Motor neuron (in vitro differentiated cells): Measurements from ENCODE around the gene GREB1L. TPM values are rescaled to one million over a fixed set of nuclear protein-coding genes. Genes with fewer than 3 reads are reported as not detected.

Experiments used
- ATAC-seq, 8 experiments: fragments of 200-7000 bp; cut with Tn5 transposase; replicated peaks in 6 of 8; 2 replicates each; pipeline ENCODE4 v1.8.0; 2021; ENCODE audit warnings: mild to moderate bottlenecking in 8 of 8, moderate library complexity in 8 of 8
- H3K27ac ChIP-seq, 2 donors: fragments of 250-450 bp; sonication (Bioruptor Pico); 2 replicates each; pipeline ENCODE4 v1.9.0; 2021; ENCODE audit warnings: antibody characterized with exemption in 2 of 2, mild to moderate bottlenecking in 2 of 2, moderate library complexity in 1 of 2
- H3K4me1 ChIP-seq, 2 donors: fragments of 250-450 bp; sonication (Bioruptor Pico); replicated peaks in 1 of 2; 2 replicates each; pipeline ENCODE4 v1.6.1; 2021; ENCODE audit warnings: antibody characterized with exemption in 2 of 2, mild to moderate bottlenecking in 2 of 2, moderate library complexity in 1 of 2
- H3K4me3 ChIP-seq, 5 donors: fragments of 250-450 bp; sonication (Bioruptor Pico); 2 replicates each; pipeline ENCODE4 v1.9.0; 2021; ENCODE audit warnings: antibody characterized with exemption in 5 of 5, mild to moderate bottlenecking in 5 of 5, moderate library complexity in 4 of 5
- WGBS, 10 experiments: fragments of 450-650 bp; shearing (Covaris generic); methylation state at CpG; one replicate each; pipeline ENCODE4 v1.0.0; 2022; 5-methylcytosine and 5-hydroxymethylcytosine counted together
- in situ Hi-C, 9 experiments: fragments of 400-800 bp; cut with MboI; loops; one replicate each; pipeline ENCODE4 v1.15.0; 2021; ENCODE audit warnings: low sequenced_read_pairs in 9 of 9, low pct_unique_long_range_greater_than_20kb in 2 of 9; ENCODE audit not compliant: unreplicated experiment in 9 of 9
- total RNA-seq, 8 experiments: library from RNA; unstranded; fragments of 300-600 nt; gene quantifications; 2 replicates each; pipeline versions ENCODE4 v1.2.3 to v1.2.4, GENCODE V29; 2022

Gene GREB1L
- total RNA-seq, 8 experiments from 2014 or later, result 0.36 to 39.3 (median 13.2) TPM

- H3K4me1 ChIP-seq, result no peaks in the 10 kb centered on the region
- H3K27ac ChIP-seq, result no peak overlapping the region
- no peak overlapping the region for H3K4me3 ChIP-seq
- WGBS, 10 experiments, result 40 to 100% (median 76%) methylated on average over 1 to 6 of the region's 6 CpGs; no CpG with 5 or more reads in 2 of the 10 experiments
- ATAC-seq, result no peak
- in situ Hi-C loops, result no loop called here
Measured at GRCh38 chr18:21230436-21230835, 11.6 kb upstream of the GREB1L start.

GRCh38 chr18:21241301-21242048 lies 557 bp upstream of the GREB1L start:
- peak; percentile 4 to 50 (median 34) for ATAC-seq
- peaks cover 9 to 11% of the 10 kb centered on the region in 2 donors for H3K4me1 ChIP-seq
- in situ Hi-C loops, result no loop called here
- WGBS, 10 experiments, result 0 to 50% (median 40%) methylated on average over 1 to 4 of the region's 54 CpGs; no CpG with 5 or more reads in 3 of the 10 experiments
- peak overlapping the region; percentile 68 to 100 (median 93) for H3K4me3 ChIP-seq
- H3K27ac ChIP-seq, result peak overlapping the region; percentile 59 to 64

GRCh38 chr18:21242780-21243401 lies 859 bp downstream of the GREB1L start:
- peaks cover 9 to 11% of the 10 kb centered on the region in 2 donors for H3K4me1 ChIP-seq
- ATAC-seq, result peak in 6 of 8 experiments; percentile 8 to 28 (median 14)
- in situ Hi-C loops, result no loop called here
- 0 to 8% (median 3%) methylated on average over 6 to 22 of the region's 48 CpGs; no CpG with 5 or more reads in 5 of the 10 experiments for WGBS, 10 experiments
- H3K27ac ChIP-seq, result peak overlapping the region; percentile 62 to 64
- H3K4me3 ChIP-seq, result peak overlapping the region; percentile 68 to 100 (median 93)

GRCh38 chr18:21254576-21254975 lies 12.5 kb downstream of the GREB1L start:
- no peak overlapping the region for H3K4me3 ChIP-seq
- H3K27ac ChIP-seq, result no peak overlapping the region
- 58 to 100% (median 68%) methylated on average over 1 to 3 of the region's 3 CpGs; no CpG with 5 or more reads in 1 of the 10 experiments for WGBS, 10 experiments
- no peak for ATAC-seq
- in situ Hi-C loops, result no loop called here
- H3K4me1 ChIP-seq, result peaks cover 2 to 15% of the 10 kb centered on the region in 2 donors

GRCh38 chr18:21255211-21255610 lies 13.2 kb downstream of the GREB1L start:
- H3K4me1 ChIP-seq, result peaks cover 5 to 21% of the 10 kb centered on the region in 2 donors
- 80 to 100% (median 94%) methylated on average over 1 to 3 of the region's 3 CpGs; no CpG with 5 or more reads in 3 of the 10 experiments for WGBS, 10 experiments
- H3K27ac ChIP-seq, result no peak overlapping the region
- in situ Hi-C loops, result no loop called here
- no peak for ATAC-seq
- no peak overlapping the region for H3K4me3 ChIP-seq

GRCh38 chr18:21257386-21257785 lies 15.4 kb downstream of the GREB1L start:
- ATAC-seq, result peak in 4 of 8 experiments; percentile 47 to 94 (median 56)
- Histone ChIP-seq H3K27ac (no peak overlapping the region), H3K4me1 (peaks cover 10 to 39% of the 10 kb centered on the region in 2 donors), H3K4me3 (no peak overlapping the region)
- in situ Hi-C loops, result no loop called here

- ATAC-seq, result no peak
- H3K4me1 ChIP-seq, result peaks cover 23 to 70% of the 10 kb centered on the region in 2 donors
- H3K27ac ChIP-seq, result peak overlapping the region in 1 of 2 donors; percentile 6
- WGBS, 10 experiments, result 0 to 88% (median 16%) methylated on average over 1 to 2 of the region's 2 CpGs; no CpG with 5 or more reads in 2 of the 10 experiments
- no peak overlapping the region for H3K4me3 ChIP-seq
- in situ Hi-C loops, result no loop called here
Measured at GRCh38 chr18:21260621-21261020, 18.6 kb downstream of the GREB1L start.

- peaks cover 28 to 73% of the 10 kb centered on the region in 2 donors for H3K4me1 ChIP-seq
- 70 to 100% (median 83%) methylated on average over 1 of the region's 1 CpG; no CpG with 5 or more reads in 1 of the 10 experiments for WGBS, 10 experiments
- in situ Hi-C loops, result no loop called here
- H3K4me3 ChIP-seq, result no peak overlapping the region
- no peak for ATAC-seq
- peak overlapping the region in 1 of 2 donors; percentile 6 for H3K27ac ChIP-seq
Measured at GRCh38 chr18:21261352-21261751, 19.3 kb downstream of the GREB1L start.

- no peak for ATAC-seq
- no peak overlapping the region for H3K27ac ChIP-seq
Measured at GRCh38 chr18:21262244-21262643, 20.2 kb downstream of the GREB1L start.

GRCh38 chr18:21262979-21263378 lies 20.9 kb downstream of the GREB1L start:
- peak in 1 of 8 experiments; percentile 41 for ATAC-seq
- H3K4me1 ChIP-seq, result peaks cover 28 to 75% of the 10 kb centered on the region in 2 donors
- no peak overlapping the region for H3K27ac ChIP-seq
- in situ Hi-C loops, result no loop called here
- no peak overlapping the region for H3K4me3 ChIP-seq
- 0 to 100% (median 45%) methylated on average over 1 to 2 of the region's 2 CpGs; no CpG with 5 or more reads in 1 of the 10 experiments for WGBS, 10 experiments

More at GRCh38 chr18:21262244-21262643, 20.2 kb downstream of the GREB1L start:
- 13 to 95% (median 76%) methylated on average over 2 of the region's 2 CpGs; no CpG with 5 or more reads in 2 of the 10 experiments for WGBS, 10 experiments
- Histone ChIP-seq H3K4me3 (no peak overlapping the region), H3K4me1 (peaks cover 28 to 75% of the 10 kb centered on the region in 2 donors)
- in situ Hi-C loops, result no loop called here

- ATAC-seq, result peak in 5 of 8 experiments; percentile 82 to 96 (median 93)
- Histone ChIP-seq H3K27ac (no peak overlapping the region), H3K4me3 (no peak overlapping the region), H3K4me1 (peaks cover 28 to 62% of the 10 kb centered on the region in 2 donors)
- 0% methylated on average over 2 of the region's 2 CpGs; no CpG with 5 or more reads in 9 of the 10 experiments for WGBS, 10 experiments
- in situ Hi-C loops, result no loop called here
Measured at GRCh38 chr18:21264651-21265050, 22.6 kb downstream of the GREB1L start.

GRCh38 chr18:21265971-21266673 lies 24.1 kb downstream of the GREB1L start:
- in situ Hi-C loops, result no loop called here

More at GRCh38 chr18:21265971-21266673, 24.1 kb downstream of the GREB1L start:
- WGBS, 10 experiments, result 59 to 94% (median 75%) methylated on average over 1 to 3 of the region's 3 CpGs; no CpG with 5 or more reads in 1 of the 10 experiments
- Histone ChIP-seq H3K4me1 (peaks cover 23 to 51% of the 10 kb centered on the region in 2 donors), H3K27ac (no peak overlapping the region), H3K4me3 (no peak overlapping the region)
- no peak for ATAC-seq
